Measurements from ENCODE around the gene SMAD2.

SMAD2 gene

GRCh38 chr18:47931718-47932103, 1.3 kb upstream of the SMAD2 start:
- no peak for DNase-seq (ENCODE audit: low read depth)

- DNase-seq (ENCODE audit: low read depth): peak; percentile 92
These were observed 665 bp upstream of the SMAD2 start for GRCh38 chr18:47930931-47931717.

- DNase-seq (ENCODE audit: low read depth): peak; percentile 10
These were observed 719 bp downstream of the SMAD2 start for GRCh38 chr18:47929681-47930198.

GRCh38 chr18:47928466-47928865, 2.0 kb downstream of the SMAD2 start:
- no peak for DNase-seq (ENCODE audit: low read depth)

GRCh38 chr18:47926101-47926850, 4.2 kb downstream of the SMAD2 start:
- DNase-seq (ENCODE audit: low read depth): no peak

- no peak for DNase-seq (ENCODE audit: low read depth)
These were observed 10.5 kb downstream of the SMAD2 start for GRCh38 chr18:47919916-47920315.

GRCh38 chr18:47917923-47918610, 12.4 kb downstream of the SMAD2 start:
- no peak for DNase-seq (ENCODE audit: low read depth)

GRCh38 chr18:47915930-47916329, 14.5 kb downstream of the SMAD2 start:
- DNase-seq (ENCODE audit: low read depth): no peak

GRCh38 chr18:47915229-47915628, 15.2 kb downstream of the SMAD2 start:
- no peak for DNase-seq (ENCODE audit: low read depth)

- DNase-seq (ENCODE audit: low read depth): no peak
These were observed 17.5 kb downstream of the SMAD2 start for GRCh38 chr18:47912794-47913585.

- no peak for DNase-seq (ENCODE audit: low read depth)
These were observed 18.1 kb downstream of the SMAD2 start for GRCh38 chr18:47912343-47912742.

- no peak for DNase-seq (ENCODE audit: low read depth)
These were observed 18.6 kb downstream of the SMAD2 start for GRCh38 chr18:47911877-47912276.

GRCh38 chr18:47909484-47909883, 21.0 kb downstream of the SMAD2 start:
- no peak for DNase-seq (ENCODE audit: low read depth)

GRCh38 chr18:47908592-47908991, 21.9 kb downstream of the SMAD2 start:
- no peak for DNase-seq (ENCODE audit: low read depth)

GRCh38 chr18:47906408-47906807, 24.1 kb downstream of the SMAD2 start:
- no peak for DNase-seq (ENCODE audit: low read depth)

- DNase-seq (ENCODE audit: low read depth): no peak
These were observed 26.6 kb downstream of the SMAD2 start for GRCh38 chr18:47903809-47904208.

GRCh38 chr18:47901624-47902362, 28.7 kb downstream of the SMAD2 start:
- no peak for DNase-seq (ENCODE audit: low read depth)

GRCh38 chr18:47899107-47899840, 31.2 kb downstream of the SMAD2 start:
- no peak for DNase-seq (ENCODE audit: low read depth)

- DNase-seq (ENCODE audit: low read depth): no peak
These were observed 31.8 kb downstream of the SMAD2 start for GRCh38 chr18:47898696-47899095.

- no peak for DNase-seq (ENCODE audit: low read depth)
These were observed 32.4 kb downstream of the SMAD2 start for GRCh38 chr18:47898055-47898454.
